ENCODE measurements around the gene PPFIBP1. TPM values are rescaled to one million over a fixed set of nuclear protein-coding genes. Genes with fewer than 3 reads are reported as not detected.

PPFIBP1 gene
- total and polyA plus RNA-seq, 9 of the 15 experiments (the other 6 are each of a cell fraction or from before 2014, with no cell fraction given) = 0.46 to 3.5 (median 1.8) TPM

DNA sequence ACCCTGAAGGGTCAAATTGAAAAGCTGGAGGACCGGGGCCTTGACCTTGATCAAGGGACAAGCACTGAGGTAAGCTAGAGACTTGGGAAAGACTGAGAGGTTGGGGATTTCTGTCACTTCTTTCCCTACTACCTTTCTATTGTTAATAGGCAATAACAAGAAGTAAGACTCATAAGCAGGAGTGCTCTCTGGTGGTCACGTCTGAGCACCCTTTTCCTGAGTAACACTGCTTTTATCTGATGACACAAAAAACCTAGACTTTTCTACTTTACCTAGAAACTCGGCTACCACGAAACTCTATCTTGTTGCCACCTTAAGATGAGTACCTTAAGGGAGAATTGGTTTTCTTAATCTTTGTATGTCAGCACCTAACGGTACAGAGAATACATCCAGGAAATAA lies 35.5 kb upstream of the PPFIBP1 start:
- ChIA-PET POLR2A (no interaction called here), CTCF (ENCODE audit: low intra/inter-chr PET ratio) (no interaction called here)
- no peaks in the 10 kb centered on the region; a peak in 1 of 5 replicates for H3K27me3 ChIP-seq (ENCODE audit: control insufficient read depth in 2 of 2, insufficient read depth in 2 of 2, low read length in 2 of 2)
- no peaks in the 10 kb centered on the region for H3K4me1 ChIP-seq (replicated peaks in 1 of 2; ENCODE audit: control insufficient read depth in 2 of 2, insufficient read depth in 2 of 2, low read length in 2 of 2)
- no peaks in the 10 kb centered on the region for H3K79me2 ChIP-seq (ENCODE audit: control insufficient read depth, insufficient read depth, low read length)
- no peaks in the 10 kb centered on the region for H3K36me3 ChIP-seq (ENCODE audit: control insufficient read depth, insufficient read depth, low read length)
- no peak overlapping the region for H3K4me2 ChIP-seq (ENCODE audit: insufficient read depth, low read length)
- H4K20me1 ChIP-seq (replicated peaks; ENCODE audit: control insufficient read depth, insufficient read depth, low read length) = no peaks in the 10 kb centered on the region
- DNase-seq (ENCODE audit: extremely low read depth in 1 of 4, low spot score in 3 of 4) (no peak), FAIRE-seq (no peak), ATAC-seq (no peak)
- no peak overlapping the region for H3K27ac ChIP-seq (ENCODE audit: extremely low read depth, low read depth, low read length)
- H3K9me3 ChIP-seq (replicated peaks; ENCODE audit: control insufficient read depth, insufficient read depth, low read depth, low read length) = no peaks in the 10 kb centered on the region
- H3K9me1 ChIP-seq (ENCODE audit: control insufficient read depth, insufficient read depth, low read length) = no peaks in the 10 kb centered on the region
- WGBS (ENCODE audit: insufficient coverage, low coverage, missing lambda C conversion rate) = 0% methylated on average over 5 of the region's 5 CpGs
- in situ Hi-C loops (cut with MboI) = no loop called here
- intact Hi-C loops (cut with micrococcal nuclease) = no loop called here
- BruUV-seq (replicated peaks) = no TSS peak
- no peak overlapping the region for H3K4me3 ChIP-seq
- no peak overlapping the region for H2AFZ ChIP-seq (ENCODE audit: low read depth, low read length)
- TF ChIP-seq KLF13 (tag; IDR thresholded peaks at IDR 0.05; ENCODE audit: borderline replicate concordance, low read depth) (no peak), SREBF2 (CRISPR knock-in tag; IDR thresholded peaks at IDR 0.05) (no peak)
- no peak overlapping the region for H3K9ac ChIP-seq (ENCODE audit: insufficient read depth in 1 of 2, low read depth in 2 of 2, low read length in 2 of 2)

- no peaks in the 10 kb centered on the region; a peak in 1 of 5 replicates for H3K27me3 ChIP-seq (ENCODE audit: control insufficient read depth in 2 of 2, insufficient read depth in 2 of 2, low read length in 2 of 2)
- FAIRE-seq (no peak), ATAC-seq (no peak), DNase-seq (ENCODE audit: extremely low read depth in 1 of 4, low spot score in 3 of 4) (no peak)
- H3K9me3 ChIP-seq (replicated peaks; ENCODE audit: control insufficient read depth, insufficient read depth, low read depth, low read length) = no peaks in the 10 kb centered on the region
- no peaks in the 10 kb centered on the region for H3K36me3 ChIP-seq (ENCODE audit: control insufficient read depth, insufficient read depth, low read length)
- POLR2A ChIA-PET = interaction anchor here (0.6 kb wide), 1 partner anchor 12 kb away, joined by 3 read pairs; no protein-coding TSS in a partner anchor
- intact Hi-C loops (cut with micrococcal nuclease) = no loop called here
- 0% methylated on average over 2 of the region's 2 CpGs for WGBS (ENCODE audit: insufficient coverage, low coverage, missing lambda C conversion rate)
- H3K79me2 ChIP-seq (ENCODE audit: control insufficient read depth, insufficient read depth, low read length) = no peaks in the 10 kb centered on the region
- H3K9me1 ChIP-seq (ENCODE audit: control insufficient read depth, insufficient read depth, low read length) = no peaks in the 10 kb centered on the region
- no peaks in the 10 kb centered on the region for H4K20me1 ChIP-seq (replicated peaks; ENCODE audit: control insufficient read depth, insufficient read depth, low read length)
- no peak overlapping the region for H3K4me3 ChIP-seq
- H3K9ac ChIP-seq (ENCODE audit: insufficient read depth in 1 of 2, low read depth in 2 of 2, low read length in 2 of 2) = no peak overlapping the region
- no peak overlapping the region for H3K27ac ChIP-seq (ENCODE audit: extremely low read depth, low read depth, low read length)
- no peaks in the 10 kb centered on the region for H3K4me1 ChIP-seq (replicated peaks in 1 of 2; ENCODE audit: control insufficient read depth in 2 of 2, insufficient read depth in 2 of 2, low read length in 2 of 2)
- no peak overlapping the region for H3K4me2 ChIP-seq (ENCODE audit: insufficient read depth, low read length)
- H2AFZ ChIP-seq (ENCODE audit: low read depth, low read length) = no peak overlapping the region
- no TSS peak for BruUV-seq (replicated peaks)
- CTCF ChIA-PET (ENCODE audit: low intra/inter-chr PET ratio) = no interaction called here
- in situ Hi-C loops (cut with MboI) = no loop called here
- no peak for TF ChIP-seq ZNF354B (CRISPR knock-in tag; IDR thresholded peaks at IDR 0.05)
- TF ChIP-seq ZNF561 (CRISPR knock-in tag; conservative IDR thresholded peaks at IDR 0.05) = no peak
- no peak for TF ChIP-seq ZFP91 (CRISPR knock-in tag; IDR thresholded peaks at IDR 0.05)
- no peak for TF ChIP-seq ATF2 (CRISPR knock-in tag; IDR thresholded peaks at IDR 0.05)
- no peak for TF ChIP-seq POLR2A (conservative IDR thresholded peaks at IDR 0.05)
- no peak for TF ChIP-seq ZNF695 (CRISPR knock-in tag; IDR thresholded peaks at IDR 0.05)
- TF ChIP-seq GABPA (tag; conservative IDR thresholded peaks at IDR 0.05; ENCODE audit: low read depth) = no peak
- no peak for TF ChIP-seq BCLAF1 (IDR thresholded peaks at IDR 0.05; ENCODE audit: borderline replicate concordance in 1 of 2, control insufficient read depth in 1 of 2, low read depth in 2 of 2, low read length in 1 of 2)
These were observed 32.8 kb upstream of the PPFIBP1 start for GRCh38 chr12:27491226-27491625.

Measured in K562 (cell line).